Stimulated activated naive CD8-positive, alpha-beta T cell treated with anti-CD3 and anti-CD28 coated beads, Interleukin-15, amount 100 ng/mL, for 72 hours (primary cell): ENCODE measurements around the gene AKIRIN2.
"Not testable (repeated sequence)": the region's sequence is repeated elsewhere in the genome, so short reads cannot be mapped to it uniquely, and the experiment has no call there.

Experiments used
- ATAC-seq: fragments of 150-1000 bp; cut with Tn5 transposase; 2 replicates; pipeline ENCODE4 v1.10.0; 2021; ENCODE audit warnings: mild to moderate bottlenecking, moderate library complexity
- DNase-seq, 2 donors: peaks; one replicate each; pipeline ENCODE4 v3.0.0; 2021 to 2022
- H3K27ac Mint-ChIP-seq, 2 donors: one replicate each; pipeline ENCODE4 v1.8.0; 2022; ENCODE audit warnings: mild to moderate bottlenecking in 2 of 2, mixed read lengths in 2 of 2, moderate library complexity in 2 of 2
- H3K27me3 Mint-ChIP-seq: one replicate; pipeline ENCODE4 v1.8.0; 2022; ENCODE audit warnings: mixed read lengths
- H3K4me1 Mint-ChIP-seq: one replicate; pipeline ENCODE4 v1.8.0; 2022; ENCODE audit warnings: mild to moderate bottlenecking, mixed read lengths
- H3K4me3 Mint-ChIP-seq, 2 donors: one replicate each; pipeline ENCODE4 v1.8.0; 2022; ENCODE audit warnings: mild to moderate bottlenecking in 2 of 2, mixed read lengths in 2 of 2, moderate library complexity in 1 of 2
- H3K9me3 Mint-ChIP-seq, 2 donors: one replicate each; pipeline ENCODE4 v1.8.0; 2022; ENCODE audit warnings: mixed read lengths in 2 of 2

The AKIRIN2 gene

GRCh38 chr6:87703039-87703438 is 1.0 kb upstream of the AKIRIN2 start:
- Mint-ChIP-seq H3K4me3 (peak overlapping the region; percentile 93 to 96), H3K4me1 (peaks cover 39% of the 10 kb centered on the region), H3K27ac (peak overlapping the region in 1 of 2 donors; percentile 19)
- DNase-seq, H3K27me3 Mint-ChIP-seq, H3K9me3 Mint-ChIP-seq, ATAC-seq: not testable (repeated sequence)

GRCh38 chr6:87702589-87702945 is 534 bp upstream of the AKIRIN2 start:
- Mint-ChIP-seq H3K9me3 (no peaks in the 10 kb centered on the region), H3K27me3 (no peaks in the 10 kb centered on the region), H3K27ac (peak overlapping the region; percentile 97 to 98), H3K4me1 (peaks cover 44% of the 10 kb centered on the region), H3K4me3 (peak overlapping the region; percentile 93 to 96)
- DNase-seq (no peak), ATAC-seq (no peak)

GRCh38 chr6:87701344-87701675 is 723 bp downstream of the AKIRIN2 start:
- H3K9me3 Mint-ChIP-seq: no peaks in the 10 kb centered on the region
- no peaks in the 10 kb centered on the region for H3K27me3 Mint-ChIP-seq
- peak overlapping the region; percentile 93 to 96 for H3K4me3 Mint-ChIP-seq
- peak overlapping the region; percentile 97 to 98 for H3K27ac Mint-ChIP-seq
- H3K4me1 Mint-ChIP-seq: peaks cover 53% of the 10 kb centered on the region
- DNase-seq (no peak), ATAC-seq (no peak)

- Mint-ChIP-seq H3K27me3 (no peaks in the 10 kb centered on the region), H3K4me3 (peak overlapping the region; percentile 93 to 96), H3K27ac (peak overlapping the region; percentile 97 to 98), H3K9me3 (no peaks in the 10 kb centered on the region), H3K4me1 (peaks cover 58% of the 10 kb centered on the region)
- ATAC-seq: peak; percentile 31
- DNase-seq: peak in 1 of 2 donors; percentile 55
Observed at GRCh38 chr6:87700397-87701343, 1.4 kb downstream of the AKIRIN2 start.

GRCh38 chr6:87699576-87699975 is 2.5 kb downstream of the AKIRIN2 start:
- no peak for ATAC-seq
- DNase-seq: no peak
- Mint-ChIP-seq H3K27me3 (no peaks in the 10 kb centered on the region), H3K27ac (peak overlapping the region in 1 of 2 donors; percentile 19), H3K4me1 (peaks cover 52% of the 10 kb centered on the region), H3K9me3 (no peaks in the 10 kb centered on the region), H3K4me3 (peak overlapping the region; percentile 93 to 96)

GRCh38 chr6:87698547-87699006 is 3.5 kb downstream of the AKIRIN2 start:
- no peaks in the 10 kb centered on the region for H3K27me3 Mint-ChIP-seq
- DNase-seq (no peak), ATAC-seq (no peak)
- H3K4me3 Mint-ChIP-seq: peak overlapping the region; percentile 93 to 96
- peak overlapping the region; percentile 28 to 74 for H3K27ac Mint-ChIP-seq
- no peaks in the 10 kb centered on the region for H3K9me3 Mint-ChIP-seq
- peaks cover 61% of the 10 kb centered on the region for H3K4me1 Mint-ChIP-seq

- ATAC-seq (no peak), DNase-seq (no peak)
- peaks cover 66% of the 10 kb centered on the region for H3K4me1 Mint-ChIP-seq
Observed at GRCh38 chr6:87697581-87698546, 4.2 kb downstream of the AKIRIN2 start.

GRCh38 chr6:87696817-87697216 is 5.2 kb downstream of the AKIRIN2 start:
- Mint-ChIP-seq H3K27ac (peak overlapping the region in 1 of 2 donors; percentile 27), H3K4me1 (peaks cover 71% of the 10 kb centered on the region), H3K4me3 (peak overlapping the region in 1 of 2 donors; percentile 10)
- not testable (repeated sequence) for H3K27me3 Mint-ChIP-seq, H3K9me3 Mint-ChIP-seq, DNase-seq, ATAC-seq

More at GRCh38 chr6:87697581-87698546, 4.2 kb downstream of the AKIRIN2 start:
- Mint-ChIP-seq H3K9me3 (no peaks in the 10 kb centered on the region), H3K27ac (peak overlapping the region in 1 of 2 donors; percentile 28), H3K27me3 (no peaks in the 10 kb centered on the region), H3K4me3 (peak overlapping the region; percentile 93 to 96)

GRCh38 chr6:87692086-87692485 is 9.9 kb downstream of the AKIRIN2 start:
- ATAC-seq: peak; percentile 49
- Mint-ChIP-seq H3K9me3 (no peaks in the 10 kb centered on the region), H3K4me1 (peaks cover 65% of the 10 kb centered on the region), H3K27me3 (no peaks in the 10 kb centered on the region), H3K27ac (no peak overlapping the region), H3K4me3 (no peak overlapping the region)
- no peak for DNase-seq

- Mint-ChIP-seq H3K27ac (no peak overlapping the region), H3K27me3 (no peaks in the 10 kb centered on the region), H3K4me1 (peaks cover 60% of the 10 kb centered on the region), H3K4me3 (no peak overlapping the region), H3K9me3 (no peaks in the 10 kb centered on the region)
- ATAC-seq: no peak
- no peak for DNase-seq
Observed at GRCh38 chr6:87690441-87690840, 11.6 kb downstream of the AKIRIN2 start.

- ATAC-seq, DNase-seq, H3K9me3 Mint-ChIP-seq, H3K27ac Mint-ChIP-seq, H3K4me3 Mint-ChIP-seq, H3K27me3 Mint-ChIP-seq: not testable (repeated sequence)
- peaks cover 58% of the 10 kb centered on the region for H3K4me1 Mint-ChIP-seq
Observed at GRCh38 chr6:87687893-87688292, 14.1 kb downstream of the AKIRIN2 start.

GRCh38 chr6:87687296-87687695 is 14.7 kb downstream of the AKIRIN2 start:
- Mint-ChIP-seq H3K27ac (peak overlapping the region in 1 of 2 donors; percentile 27), H3K9me3 (no peaks in the 10 kb centered on the region), H3K4me1 (peaks cover 58% of the 10 kb centered on the region), H3K4me3 (no peak overlapping the region), H3K27me3 (no peaks in the 10 kb centered on the region)
- DNase-seq (no peak), ATAC-seq (no peak)

- not testable (repeated sequence) for DNase-seq, H3K9me3 Mint-ChIP-seq, ATAC-seq, H3K27ac Mint-ChIP-seq, H3K4me3 Mint-ChIP-seq, H3K27me3 Mint-ChIP-seq
- H3K4me1 Mint-ChIP-seq: peaks cover 57% of the 10 kb centered on the region
Observed at GRCh38 chr6:87686636-87687205, 15.3 kb downstream of the AKIRIN2 start.

- Mint-ChIP-seq H3K27me3 (no peaks in the 10 kb centered on the region), H3K4me3 (no peak overlapping the region), H3K4me1 (peaks cover 44% of the 10 kb centered on the region), H3K27ac (no peak overlapping the region), H3K9me3 (no peaks in the 10 kb centered on the region)
- DNase-seq: no peak
- no peak for ATAC-seq
Observed at GRCh38 chr6:87684895-87685654, 17.0 kb downstream of the AKIRIN2 start.
